ENCODE results near the gene YAF2.

DNA sequence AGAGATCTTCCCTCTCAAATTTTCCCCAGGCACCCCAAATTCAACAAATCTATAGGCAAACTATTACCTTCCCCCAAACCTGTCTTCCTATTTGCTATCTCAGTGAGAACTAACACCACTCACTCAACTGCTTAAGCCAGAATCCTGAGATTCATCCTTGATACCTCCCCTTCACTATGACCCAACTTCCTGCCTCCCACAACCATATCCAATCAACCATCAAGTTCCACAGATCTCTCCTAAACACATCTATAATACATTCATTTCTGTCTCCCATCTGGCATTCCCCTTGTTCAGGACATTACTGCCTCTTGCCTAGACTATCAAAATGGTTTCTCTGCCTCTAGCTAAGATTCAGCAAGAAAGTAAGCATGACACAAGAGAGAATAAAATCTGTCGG lies 21.3 kb downstream of the YAF2 start:
- TF ChIP-seq, protein P1, sequence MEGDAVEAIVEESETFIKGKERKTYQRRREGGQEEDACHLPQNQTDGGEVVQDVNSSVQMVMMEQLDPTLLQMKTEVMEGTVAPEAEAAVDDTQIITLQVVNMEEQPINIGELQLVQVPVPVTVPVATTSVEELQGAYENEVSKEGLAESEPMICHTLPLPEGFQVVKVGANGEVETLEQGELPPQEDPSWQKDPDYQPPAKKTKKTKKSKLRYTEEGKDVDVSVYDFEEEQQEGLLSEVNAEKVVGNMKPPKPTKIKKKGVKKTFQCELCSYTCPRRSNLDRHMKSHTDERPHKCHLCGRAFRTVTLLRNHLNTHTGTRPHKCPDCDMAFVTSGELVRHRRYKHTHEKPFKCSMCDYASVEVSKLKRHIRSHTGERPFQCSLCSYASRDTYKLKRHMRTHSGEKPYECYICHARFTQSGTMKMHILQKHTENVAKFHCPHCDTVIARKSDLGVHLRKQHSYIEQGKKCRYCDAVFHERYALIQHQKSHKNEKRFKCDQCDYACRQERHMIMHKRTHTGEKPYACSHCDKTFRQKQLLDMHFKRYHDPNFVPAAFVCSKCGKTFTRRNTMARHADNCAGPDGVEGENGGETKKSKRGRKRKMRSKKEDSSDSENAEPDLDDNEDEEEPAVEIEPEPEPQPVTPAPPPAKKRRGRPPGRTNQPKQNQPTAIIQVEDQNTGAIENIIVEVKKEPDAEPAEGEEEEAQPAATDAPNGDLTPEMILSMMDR (IDR thresholded peaks at IDR 0.05; ENCODE audit: insufficient read depth, low read length), result no peak
- no peak for TF ChIP-seq POLR2AphosphoS5 (IDR thresholded peaks at IDR 0.05; ENCODE audit: low read depth)

Data from HL-60 (cell line).